Prostate gland (tissue), 2 donors: ENCODE results near the gene ANXA1. TPM values are rescaled to one million over a fixed set of nuclear protein-coding genes. Genes with fewer than 3 reads are reported as not detected.

ENCODE experiments used
- DNase-seq: peaks from one replicate; pipeline ENCODE4 v3.0.0-alpha.2; 2019; ENCODE audit warnings: low spot score
- H3K27ac ChIP-seq, 2 donors: fragments of 200-600 bp; sonication (generic); 2 replicates each; pipeline ENCODE4 v1.5.1; 2017 to 2019
- H3K27me3 ChIP-seq: fragments of 200-600 bp; sonication (generic); replicated peaks from 2 replicates; pipeline ENCODE4 v1.5.1; 2019; ENCODE audit not compliant: insufficient read depth
- H3K36me3 ChIP-seq, 2 donors: fragments of 200-600 bp; sonication (generic); 1 replicate in 1 of 2; 2 replicates in 1 of 2; pipeline versions ENCODE4 v1.5.1 to v1.8.1; 2017 to 2019
- H3K4me1 ChIP-seq: fragments of 200-600 bp; sonication (generic); replicated peaks from 2 replicates; pipeline ENCODE4 v1.5.1; 2019
- H3K4me3 ChIP-seq, 2 donors: fragments of 200-600 bp; sonication (generic); 2 replicates each; pipeline ENCODE4 v1.5.1; 2017 to 2019
- H3K9me3 ChIP-seq: fragments of 200-600 bp; sonication (generic); 2 replicates; pipeline ENCODE4 v1.5.1; 2017
- CTCF ChIP-seq, 4 experiments: fragments of 200-600 bp in 2 of 4; fragments of 450-650 bp in 2 of 4; sonication (generic) in 2 of 4; IDR thresholded peaks; 1 replicate in 3 of 4; 2 replicates in 1 of 4; pipeline ENCODE4 v1.5.1; 2016 to 2019; ENCODE audit warnings: antibody characterized with exemption in 4 of 4, mild to moderate bottlenecking in 2 of 4, moderate library complexity in 2 of 4
- POLR2A ChIP-seq: fragments of 450-650 bp; IDR thresholded peaks from one replicate; pipeline ENCODE4 v1.6.1; 2016; ENCODE audit warnings: antibody characterized with exemption, mild to moderate bottlenecking
- POLR2AphosphoS5 ChIP-seq: sonication (generic); formaldehyde crosslinking; IDR thresholded peaks from one replicate; pipeline ENCODE4 v1.6.1; 2017; ENCODE audit warnings: antibody characterized with exemption
- WGBS: methylation state at CpG from one replicate; pipeline ENCODE4 v1.1.5; 2018; 5-methylcytosine and 5-hydroxymethylcytosine counted together
- intact Hi-C: fragments of 100-400 bp; cut with DNase I; formaldehyde crosslinking; loops from one replicate; pipeline ENCODE4 v1.14.2; 2022
- total RNA-seq, 2 donors: library from RNA; depleted of rRNA; stranded (reverse); fragments of >200 nt; gene quantifications; one replicate each; pipeline ENCODE4 v1.1.0, GENCODE V29; 2016

ANXA1 gene
- total RNA-seq, 2 donors from 2014 or later = 65.3 to 341 TPM

DNA sequence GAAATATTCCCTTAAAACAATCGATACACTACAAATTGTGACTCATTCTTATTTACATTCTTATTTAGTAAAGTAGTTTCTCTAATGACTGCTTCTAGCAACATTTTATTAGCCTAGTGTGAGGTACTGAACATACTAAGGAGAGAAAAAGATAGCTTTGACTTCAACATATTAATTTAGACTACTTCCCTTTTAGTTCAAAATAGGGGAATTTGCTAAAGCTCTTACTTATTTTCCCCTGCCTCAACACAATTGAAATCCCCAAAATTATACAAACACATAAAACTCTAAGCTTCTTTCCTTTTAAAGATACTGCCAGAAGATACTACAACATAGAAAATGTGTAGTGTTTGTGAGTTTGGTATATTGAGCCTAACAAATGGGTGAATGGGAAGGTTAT lies 55.2 kb downstream of the ANXA1 start:
- H3K36me3 ChIP-seq = no peaks in the 10 kb centered on the region
- intact Hi-C loops = no loop called here
- 72% methylated on average over 1 of the region's 1 CpG for WGBS
- no peak for DNase-seq
- H3K9me3 ChIP-seq = no peaks in the 10 kb centered on the region
- TF ChIP-seq CTCF (IDR thresholded peaks at IDR 0.05) = no peak
- TF ChIP-seq POLR2A = no peak
- no peak for TF ChIP-seq POLR2AphosphoS5
- no peaks in the 10 kb centered on the region for H3K4me1 ChIP-seq
- no peak overlapping the region for H3K4me3 ChIP-seq
- no peak overlapping the region for H3K27ac ChIP-seq
- no peaks in the 10 kb centered on the region for H3K27me3 ChIP-seq

- intact Hi-C loops = no loop called here
- Histone ChIP-seq H3K4me1 (no peaks in the 10 kb centered on the region), H3K36me3 (no peaks in the 10 kb centered on the region), H3K9me3 (no peaks in the 10 kb centered on the region), H3K27me3 (no peaks in the 10 kb centered on the region), H3K27ac (no peak overlapping the region), H3K4me3 (no peak overlapping the region)
- 42% methylated on average over 3 of the region's 3 CpGs for WGBS
- no peak for TF ChIP-seq POLR2AphosphoS5
- TF ChIP-seq CTCF (IDR thresholded peaks at IDR 0.05) = no peak
- TF ChIP-seq POLR2A = no peak
- no peak for DNase-seq
Measured at GRCh38 chr9:73210886-73211666, 59.4 kb downstream of the ANXA1 start.

GRCh38 chr9:73213300-73213699 lies 61.6 kb downstream of the ANXA1 start:
- H3K4me1 ChIP-seq = no peaks in the 10 kb centered on the region
- TF ChIP-seq POLR2A (no peak), POLR2AphosphoS5 (no peak), CTCF (IDR thresholded peaks at IDR 0.05) (no peak)
- intact Hi-C loops = no loop called here

GRCh38 chr9:73215249-73215648 lies 63.6 kb downstream of the ANXA1 start:
- TF ChIP-seq POLR2A (no peak), POLR2AphosphoS5 (no peak), CTCF (IDR thresholded peaks at IDR 0.05) (no peak)
- Histone ChIP-seq H3K9me3 (no peaks in the 10 kb centered on the region), H3K4me3 (no peak overlapping the region), H3K4me1 (no peaks in the 10 kb centered on the region), H3K27me3 (no peaks in the 10 kb centered on the region), H3K36me3 (no peaks in the 10 kb centered on the region), H3K27ac (no peak overlapping the region)
- DNase-seq = no peak
- intact Hi-C loops = no loop called here
- WGBS = 45% methylated on average over 3 of the region's 3 CpGs

More at GRCh38 chr9:73213300-73213699, 61.6 kb downstream of the ANXA1 start:
- H3K27me3 ChIP-seq = no peaks in the 10 kb centered on the region
- no peak overlapping the region for H3K27ac ChIP-seq
- no peak overlapping the region for H3K4me3 ChIP-seq
- no peak for DNase-seq
- H3K36me3 ChIP-seq = no peaks in the 10 kb centered on the region
- no peaks in the 10 kb centered on the region for H3K9me3 ChIP-seq
- WGBS = 68% methylated on average over 2 of the region's 2 CpGs

DNA sequence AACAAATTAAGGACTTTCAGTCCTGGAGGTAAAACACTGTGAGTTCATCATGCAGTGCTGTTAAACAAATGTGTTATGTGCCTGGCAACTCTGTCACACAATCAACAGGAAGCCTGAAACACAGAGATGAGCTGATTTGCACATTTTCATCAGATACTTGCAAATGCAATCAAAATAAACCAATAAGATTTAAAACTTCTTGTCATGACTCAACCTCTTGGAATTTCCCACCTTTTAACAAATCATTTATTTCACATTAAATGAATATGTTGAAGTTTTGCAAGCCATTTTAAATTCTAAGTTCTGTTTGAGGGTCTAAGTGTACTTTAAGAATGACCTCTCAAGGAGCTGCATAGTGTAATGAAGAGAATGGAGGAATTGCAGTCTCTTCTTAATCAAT lies 64.4 kb downstream of the ANXA1 start:
- H3K4me1 ChIP-seq = no peaks in the 10 kb centered on the region
- intact Hi-C loops = no loop called here
- H3K27me3 ChIP-seq = no peaks in the 10 kb centered on the region
- TF ChIP-seq POLR2AphosphoS5 = no peak
- no peak for TF ChIP-seq POLR2A
- no peak for TF ChIP-seq CTCF (IDR thresholded peaks at IDR 0.05)
- no peak overlapping the region for H3K27ac ChIP-seq
- no peaks in the 10 kb centered on the region for H3K36me3 ChIP-seq
- no peak for DNase-seq
- no peak overlapping the region for H3K4me3 ChIP-seq
- no peaks in the 10 kb centered on the region for H3K9me3 ChIP-seq
